Stimulated activated CD8-positive, alpha-beta memory T cell treated with anti-CD3 and anti-CD28 coated beads, Interleukin-7, amount 100 ng/mL, for 24 hours (primary cell): ENCODE results near the gene HOXA3.

ENCODE experiments used
- DNase-seq: peaks from one replicate; pipeline ENCODE4 v3.0.0-alpha.2; 2020; ENCODE audit warnings: low read depth

The HOXA3 gene

DNA sequence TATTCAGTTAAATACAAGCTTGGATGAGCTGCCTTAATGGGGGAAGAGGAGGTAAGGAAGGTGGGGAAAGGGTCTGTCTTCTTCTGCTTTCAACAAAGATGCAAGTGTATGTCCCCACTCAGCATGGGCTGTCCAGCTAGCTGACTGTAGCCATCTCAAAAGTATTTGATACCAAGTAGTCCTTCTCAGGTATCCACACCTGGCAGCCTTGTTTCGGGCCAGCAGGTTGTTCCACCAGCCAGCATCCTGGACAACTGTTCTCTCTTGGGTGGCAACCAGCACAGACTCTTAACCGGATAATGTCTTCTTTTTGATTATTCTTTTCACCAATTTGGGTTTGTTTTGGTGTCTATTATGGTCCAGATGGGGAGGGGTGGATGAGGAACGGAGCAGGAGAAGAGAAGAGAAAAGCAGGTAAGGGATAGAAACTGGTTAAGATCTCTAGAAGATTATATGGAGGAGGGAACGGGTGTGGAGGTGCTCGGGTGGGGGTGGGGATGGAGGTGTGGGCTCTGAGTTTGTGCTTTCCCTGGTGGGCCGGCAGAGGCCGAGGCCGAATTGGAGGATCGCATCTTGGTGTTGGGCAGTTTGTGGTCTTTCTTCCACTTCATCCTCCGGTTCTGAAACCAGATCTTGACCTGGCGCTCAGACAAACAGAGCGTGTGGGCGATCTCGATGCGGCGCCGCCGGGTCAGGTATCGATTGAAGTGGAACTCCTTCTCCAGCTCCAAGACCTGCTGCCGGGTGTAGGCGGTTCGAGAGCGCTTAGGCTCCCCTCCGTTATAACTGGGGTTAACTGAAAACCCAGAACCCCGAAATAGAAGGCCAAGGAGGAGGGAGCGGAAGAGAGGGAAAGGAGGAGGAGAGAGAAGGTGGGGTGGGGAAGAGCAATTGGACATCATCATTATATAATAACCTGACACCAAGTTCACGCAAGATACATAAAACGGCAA lies 23.3 kb downstream of the HOXA3 start:
- no peak for DNase-seq

- no peak for DNase-seq
These were observed 24.3 kb downstream of the HOXA3 start for GRCh38 chr7:27128034-27128433.

DNA sequence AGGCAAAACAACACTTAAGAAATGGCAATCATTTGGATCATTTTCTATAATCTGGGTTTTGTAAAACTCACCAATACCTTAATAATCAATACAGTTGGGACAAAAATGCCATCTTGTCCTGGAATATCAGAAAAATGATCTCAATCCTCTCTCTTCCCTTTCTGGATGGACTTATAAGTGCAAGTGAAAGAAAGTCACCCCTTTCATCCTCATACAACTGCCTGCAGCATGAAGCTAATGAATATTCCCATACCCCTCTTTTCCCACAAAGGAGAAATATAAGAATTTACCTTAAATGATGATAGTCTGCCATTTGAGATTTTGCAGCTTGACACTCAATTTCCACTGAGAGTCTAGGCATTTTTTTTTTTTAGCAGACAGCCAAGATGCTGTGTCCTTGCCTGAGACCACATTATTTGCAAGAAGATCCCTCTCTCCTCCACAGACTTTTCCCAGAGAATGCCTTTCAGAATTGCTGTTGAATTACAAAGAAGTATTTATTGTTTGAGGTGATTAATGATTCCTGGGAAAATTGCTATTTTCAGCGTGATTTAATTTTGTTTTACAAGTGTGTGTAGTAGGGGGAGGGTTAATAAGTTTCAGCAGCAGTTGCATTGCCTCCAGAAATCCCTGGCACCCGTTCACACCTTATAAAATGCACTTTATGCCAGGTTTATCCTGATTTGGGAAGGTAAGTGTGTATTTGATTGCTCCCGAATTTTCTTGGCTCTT lies 25.6 kb downstream of the HOXA3 start:
- DNase-seq, result no peak

DNA sequence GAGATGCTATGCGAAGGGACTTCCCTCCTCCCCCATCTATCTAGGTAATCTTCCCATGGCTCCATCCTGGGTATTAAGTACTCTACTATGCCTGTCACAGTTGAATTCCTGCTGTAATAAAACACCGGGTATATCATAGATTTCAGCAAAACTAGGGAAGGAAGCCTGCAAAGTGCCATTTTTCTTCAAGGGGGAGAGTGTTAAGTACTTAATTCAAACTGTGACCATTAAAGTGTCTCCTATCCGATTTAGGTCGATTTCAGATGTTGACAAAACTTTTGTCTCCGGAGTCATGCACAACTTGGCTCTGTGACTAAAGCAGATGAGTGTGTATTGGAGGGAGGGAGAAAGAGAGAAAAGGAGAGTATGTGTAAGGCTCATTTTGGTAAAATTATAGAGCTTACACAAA lies 26.4 kb downstream of the HOXA3 start:
- no peak for DNase-seq

- no peak for DNase-seq
These were observed 27.3 kb downstream of the HOXA3 start for GRCh38 chr7:27124902-27125689.

DNA sequence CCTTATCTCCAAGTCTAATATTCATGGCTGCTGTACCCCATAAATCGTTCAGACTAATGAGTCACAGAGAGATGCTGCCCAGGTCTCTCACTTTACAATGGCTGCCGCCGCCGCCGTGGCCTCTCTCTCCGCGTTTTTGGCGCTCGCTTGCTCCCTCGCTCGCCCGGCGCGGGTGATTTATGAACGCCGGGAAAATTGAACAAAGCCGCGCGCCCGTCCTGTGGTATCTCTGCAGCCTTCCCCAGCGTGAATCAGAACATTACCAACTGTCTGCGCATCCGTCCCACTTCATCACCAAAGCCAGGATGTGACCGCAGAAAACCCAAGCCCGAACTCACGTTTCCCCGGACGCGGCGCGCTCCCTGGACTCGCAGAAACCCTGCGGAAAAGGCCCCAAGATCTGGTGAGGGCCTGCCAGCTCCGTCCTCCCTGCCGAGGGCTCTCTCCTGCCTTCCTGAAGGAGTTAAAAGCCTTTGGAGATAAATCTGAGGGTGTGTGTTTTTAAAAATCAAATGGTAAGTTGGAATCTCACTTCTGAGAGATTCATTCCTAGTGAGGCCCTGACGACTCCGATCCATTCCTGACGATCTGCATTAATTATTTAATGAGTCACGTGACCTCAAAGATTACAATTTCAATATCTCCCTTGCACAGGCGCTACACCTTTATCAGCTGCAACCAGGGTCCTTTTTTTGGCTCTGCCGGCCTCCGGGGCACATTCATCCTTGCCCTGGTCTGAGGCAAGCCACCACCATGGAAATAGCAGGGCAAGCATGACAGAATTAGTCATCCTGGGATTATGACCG lies 28.1 kb downstream of the HOXA3 start:
- DNase-seq, result no peak

DNA sequence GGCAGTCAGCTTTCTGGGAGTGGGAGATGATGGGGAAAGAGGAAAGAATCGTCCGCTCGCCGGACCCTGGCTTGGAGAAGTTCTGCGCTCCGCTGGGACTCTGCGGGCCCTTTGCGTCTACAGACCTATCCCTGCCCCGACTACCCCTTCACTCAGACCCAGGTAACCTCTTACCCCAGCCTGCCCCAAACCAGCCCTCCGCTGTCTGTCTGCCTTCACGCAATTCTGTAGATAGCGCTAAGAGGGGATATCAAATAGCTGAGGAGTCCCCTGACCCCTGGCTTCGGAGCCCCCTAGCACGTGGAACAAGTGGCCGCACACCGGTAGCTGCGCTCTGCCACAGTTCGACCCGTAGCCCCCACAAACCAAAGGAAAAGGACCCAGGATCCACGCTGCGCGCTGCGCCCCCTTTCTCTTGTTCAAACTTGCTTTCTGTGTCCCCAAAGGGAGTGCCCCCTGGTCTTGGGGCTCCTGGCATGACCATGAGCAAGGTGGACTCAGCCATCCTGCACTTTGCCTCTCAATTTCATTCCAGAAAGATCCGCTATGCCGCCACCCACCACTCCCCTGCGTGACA lies 28.8 kb downstream of the HOXA3 start:
- DNase-seq, result no peak

GRCh38 chr7:27123007-27123476 lies 29.3 kb downstream of the HOXA3 start:
- no peak for DNase-seq

DNA sequence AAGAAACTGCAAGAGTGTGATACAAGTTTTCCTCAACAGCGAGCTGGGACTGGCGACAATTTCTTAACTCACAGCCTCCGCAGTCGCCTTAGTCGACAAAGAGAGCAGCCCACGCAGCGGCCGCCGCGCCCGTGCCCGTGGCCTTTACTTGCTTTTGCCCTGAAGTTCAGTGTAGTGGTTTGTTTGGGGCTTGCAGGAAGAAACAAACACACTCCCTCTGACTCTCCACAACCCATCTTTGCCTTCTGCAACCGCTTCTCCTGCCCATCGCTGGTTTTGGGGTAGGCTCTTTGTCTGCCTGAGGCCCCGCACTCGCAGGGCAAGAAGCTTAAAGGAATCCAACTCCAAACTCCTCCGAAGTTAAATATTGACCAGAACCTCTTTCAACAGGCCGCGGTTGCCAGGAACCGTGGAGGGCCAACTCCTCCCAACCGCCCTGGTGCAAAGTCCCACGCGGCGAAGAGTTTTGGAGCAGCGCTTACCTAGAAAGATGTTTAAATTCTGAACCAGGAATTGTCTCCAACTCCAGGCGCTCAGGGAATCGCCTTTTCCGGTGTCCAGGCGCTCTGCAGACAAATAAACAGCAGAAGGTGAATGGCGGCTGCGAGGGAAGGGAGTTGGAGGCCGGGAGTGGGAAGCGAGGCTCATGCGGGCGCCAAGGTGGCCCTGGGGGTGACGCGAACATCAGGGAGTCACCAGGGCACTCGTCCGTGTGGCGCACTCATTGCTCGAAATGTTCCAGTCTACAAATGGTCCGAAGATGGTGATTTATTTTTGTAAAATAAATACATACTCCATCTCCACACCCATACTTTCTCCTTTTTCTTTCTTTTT lies 30.1 kb downstream of the HOXA3 start:
- DNase-seq, result no peak

- no peak for DNase-seq
These were observed 30.7 kb downstream of the HOXA3 start for GRCh38 chr7:27121684-27122076.

DNA sequence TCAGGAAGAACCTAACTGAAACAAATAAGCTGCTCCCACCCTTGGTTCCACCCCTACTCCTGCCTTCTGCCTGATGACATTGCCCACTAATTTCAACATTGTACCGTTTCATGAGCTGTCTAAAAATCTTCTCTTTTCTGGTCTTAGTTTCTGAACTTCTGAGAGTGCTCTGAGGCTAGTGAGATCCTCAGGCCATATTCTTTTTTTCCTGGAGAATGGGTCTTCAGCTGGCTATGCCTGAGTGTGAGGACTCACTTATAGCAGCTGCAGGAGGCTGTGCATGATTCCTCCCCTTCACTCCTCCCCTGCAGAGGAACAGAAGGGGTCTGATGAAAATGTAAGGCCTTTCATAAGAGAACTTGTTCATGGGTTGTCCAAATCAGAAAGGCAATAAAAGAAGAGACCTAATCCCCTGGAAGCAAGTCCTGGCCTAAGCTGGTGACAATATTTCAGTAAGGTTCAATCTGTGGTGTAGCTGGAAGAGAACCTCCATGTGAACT lies 32.9 kb downstream of the HOXA3 start:
- no peak for DNase-seq

- no peak for DNase-seq
These were observed 33.8 kb downstream of the HOXA3 start for GRCh38 chr7:27118580-27118979.

GRCh38 chr7:27117887-27118491 lies 34.4 kb downstream of the HOXA3 start:
- DNase-seq, result no peak

GRCh38 chr7:27116962-27117886 lies 35.2 kb downstream of the HOXA3 start:
- no peak for DNase-seq

- DNase-seq, result no peak
These were observed 36.1 kb downstream of the HOXA3 start for GRCh38 chr7:27116031-27116961.

DNA sequence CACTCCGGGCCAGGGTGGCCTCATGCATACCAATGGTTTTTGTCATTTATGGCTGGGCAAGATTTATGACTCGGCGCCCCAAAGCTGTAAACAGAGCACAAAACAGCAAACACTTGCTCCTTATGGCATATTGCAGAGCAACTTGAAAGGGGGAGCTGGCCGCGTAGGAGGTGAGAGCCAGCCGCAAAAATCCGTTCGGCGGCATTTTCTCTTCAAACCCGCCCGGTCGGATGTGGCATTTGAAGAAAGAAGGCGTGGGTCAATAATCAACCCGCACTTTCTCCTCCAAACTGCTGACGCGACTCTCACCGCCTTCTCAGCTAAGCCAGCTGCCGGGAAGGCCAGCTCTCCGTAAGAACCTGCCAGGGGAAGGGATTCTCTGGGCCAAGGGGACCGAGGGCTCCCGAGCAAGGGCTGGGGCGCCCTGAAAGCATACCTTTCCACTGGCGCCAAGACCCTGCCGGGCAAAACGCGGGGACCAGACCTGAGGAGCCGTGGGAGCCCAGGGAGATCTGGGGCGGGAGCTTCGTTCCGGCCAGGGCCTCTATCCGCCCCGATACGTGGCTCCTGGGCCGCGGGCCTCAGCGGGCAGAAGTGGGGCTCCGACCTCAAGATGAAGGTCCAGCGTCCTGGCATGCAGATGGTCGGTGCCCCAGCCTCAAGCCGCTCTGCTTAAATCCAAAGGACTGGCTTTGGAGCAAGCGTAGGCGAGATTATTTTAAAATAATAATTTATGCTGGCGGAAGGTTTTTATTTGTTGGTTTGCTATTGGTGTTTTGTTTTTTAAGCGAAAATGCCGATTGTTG lies 37.0 kb downstream of the HOXA3 start:
- no peak for DNase-seq

GRCh38 chr7:27114881-27115220 lies 37.5 kb downstream of the HOXA3 start:
- DNase-seq, result no peak
